ENCODE measurements around the gene RDX.
A peak's percentile ranks its signal among the peaks of the same experiment; 100 is the strongest.
"Not testable (repeated sequence)": the region's sequence is repeated elsewhere in the genome, so short reads cannot be mapped to it uniquely, and the experiment has no call there.

RDX gene

DNA sequence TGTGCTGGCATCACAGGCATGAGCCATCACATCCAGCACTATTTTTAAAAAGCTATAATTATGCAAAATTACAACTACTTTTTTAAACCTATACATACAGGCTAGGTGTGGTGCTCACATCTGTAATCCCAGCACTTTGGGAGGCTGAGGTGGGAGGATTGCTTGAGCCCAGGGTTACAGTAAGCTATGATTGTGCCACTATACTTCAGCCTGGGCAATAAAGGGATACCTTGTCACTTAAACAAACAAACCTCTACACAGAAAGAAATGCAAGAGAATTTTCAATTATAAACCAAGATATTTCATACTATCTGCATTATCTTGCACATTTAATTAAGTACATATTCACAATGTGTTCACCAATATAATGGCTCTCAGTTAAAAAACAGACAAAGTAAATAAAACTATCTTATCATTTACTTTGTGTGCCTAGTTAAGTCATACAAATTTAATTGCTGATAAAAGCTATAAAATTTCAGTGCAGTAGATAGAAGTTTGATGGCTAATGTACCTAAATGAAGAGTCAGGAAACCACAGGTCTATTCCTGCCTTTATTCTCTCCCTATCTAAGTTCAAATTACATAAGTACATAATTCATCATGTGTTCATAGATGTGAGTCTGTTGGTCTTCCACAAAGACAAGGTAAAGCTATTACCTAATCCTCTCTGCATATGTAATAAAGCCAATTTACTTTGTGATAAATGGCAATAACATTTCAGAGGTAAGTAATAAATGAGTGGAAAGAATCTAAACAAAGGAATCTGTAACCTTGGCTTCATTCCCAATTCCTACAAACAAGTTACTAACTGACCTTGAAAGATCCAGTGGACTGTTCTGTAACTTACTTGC, 9.0 kb upstream of the RDX start:
- DNase-seq (ENCODE audit: low spot score), result no peak

DNA sequence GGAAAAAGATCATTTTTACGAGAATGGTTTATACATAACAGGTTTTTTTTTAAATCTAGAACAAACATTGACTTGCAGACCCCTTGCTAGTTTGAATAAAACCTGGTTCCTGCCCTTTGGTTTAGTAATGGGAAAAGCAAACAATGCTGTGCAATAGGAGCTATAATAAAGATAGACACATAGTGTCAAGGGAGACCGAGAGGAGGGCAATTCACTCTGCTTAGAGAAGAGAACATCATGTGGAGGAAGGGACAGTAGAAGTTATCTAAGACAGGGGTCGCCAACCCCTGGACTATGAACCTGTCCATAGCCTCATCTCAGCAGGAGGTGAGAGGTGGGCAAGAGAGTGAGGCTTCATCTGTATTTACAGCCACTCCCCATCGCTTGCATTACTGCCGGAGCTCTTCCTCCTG, 7.0 kb upstream of the RDX start:
- no peak for DNase-seq (ENCODE audit: low spot score)

DNA sequence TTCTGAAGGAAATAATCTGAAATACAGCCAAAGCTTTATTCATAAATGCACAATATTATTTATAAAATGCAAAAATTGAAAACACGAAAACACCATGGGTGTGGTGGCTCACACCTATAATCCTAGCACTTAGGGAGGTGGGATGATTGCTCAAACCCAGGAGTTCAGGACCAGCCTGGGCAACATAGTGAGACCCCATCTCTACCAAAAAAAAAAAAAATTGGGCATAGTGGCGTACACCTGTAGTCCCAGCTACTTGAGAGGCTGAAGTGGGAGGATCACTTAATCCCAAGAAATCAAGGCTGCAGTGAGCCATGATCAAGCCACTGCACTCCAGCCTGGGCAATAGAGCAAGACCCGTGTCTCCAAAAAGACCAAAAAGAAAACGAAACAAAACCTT, 5.2 kb upstream of the RDX start:
- DNase-seq (ENCODE audit: low spot score), result no peak

GRCh38 chr11:110301032-110301431, 4.6 kb upstream of the RDX start:
- no peak for DNase-seq (ENCODE audit: low spot score)

- DNase-seq (ENCODE audit: low spot score), result no peak
Measured at GRCh38 chr11:110299006-110299785, 2.8 kb upstream of the RDX start.

- DNase-seq (ENCODE audit: low spot score), result no peak
Measured at GRCh38 chr11:110298301-110298765, 1.9 kb upstream of the RDX start.

DNA sequence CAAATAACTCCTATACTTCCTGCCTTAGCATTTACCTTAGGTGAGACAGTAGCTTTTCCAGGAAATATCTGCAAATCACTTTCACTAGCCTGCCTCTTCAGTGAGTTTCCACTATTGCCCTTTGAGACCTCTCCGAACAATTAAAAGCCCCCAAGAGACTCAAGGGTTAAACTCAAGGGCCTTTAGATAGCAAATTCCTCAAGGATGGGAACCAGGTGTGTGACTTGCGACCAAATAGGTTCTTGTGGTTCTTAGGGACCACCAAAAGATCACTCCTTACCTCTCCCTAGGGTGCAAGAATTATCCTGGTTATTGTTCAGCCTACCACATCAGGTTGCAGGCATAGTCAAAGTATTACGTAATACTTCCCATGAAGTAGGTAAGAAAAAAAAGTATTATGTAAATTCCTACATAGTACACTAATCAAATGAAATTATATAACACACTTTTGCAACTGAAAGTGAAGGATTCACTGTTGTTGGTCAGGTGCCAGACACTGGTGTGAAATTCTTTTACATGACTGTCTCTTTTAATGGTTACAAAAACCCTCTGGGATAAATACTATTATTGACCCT, 1.4 kb upstream of the RDX start:
- no peak for DNase-seq (ENCODE audit: low spot score)

GRCh38 chr11:110297076-110297725, 787 bp upstream of the RDX start:
- DNase-seq (ENCODE audit: low spot score), result peak; percentile 28

DNA sequence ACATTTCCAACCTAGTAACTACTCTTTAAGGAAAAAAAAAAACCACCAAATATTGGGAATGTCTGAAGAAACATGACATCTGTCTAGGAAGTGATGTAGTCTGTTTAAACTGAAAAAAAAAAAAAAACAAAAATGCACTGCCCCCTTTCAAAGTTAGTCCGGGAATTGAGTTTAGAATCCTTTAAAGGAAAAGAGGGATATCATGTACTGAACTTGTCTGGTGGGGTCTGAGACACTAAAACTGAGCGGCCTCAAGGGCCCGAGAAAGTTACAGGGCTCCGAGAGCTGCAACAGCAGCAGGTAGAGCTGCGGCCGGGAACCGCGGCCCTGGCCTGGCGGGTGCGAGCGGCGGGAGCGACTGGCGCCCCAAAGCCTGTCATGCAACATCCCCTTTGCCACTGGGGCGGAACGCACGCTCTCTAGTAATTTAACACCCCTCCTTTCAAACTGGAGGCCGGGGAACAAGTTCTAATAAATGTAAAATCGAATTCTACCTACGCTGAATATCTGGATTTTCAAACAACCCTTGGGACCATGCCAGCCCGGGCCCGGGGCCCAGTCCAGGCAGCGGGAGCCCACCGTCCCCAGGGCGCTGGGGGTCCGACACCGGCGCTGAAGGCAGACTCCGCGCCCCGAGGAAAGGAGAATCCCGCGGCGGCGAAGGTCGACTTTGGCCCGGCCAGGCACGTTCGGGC, 736 bp downstream of the RDX start:
- DNase-seq (ENCODE audit: low spot score), result peak; percentile 54

DNA sequence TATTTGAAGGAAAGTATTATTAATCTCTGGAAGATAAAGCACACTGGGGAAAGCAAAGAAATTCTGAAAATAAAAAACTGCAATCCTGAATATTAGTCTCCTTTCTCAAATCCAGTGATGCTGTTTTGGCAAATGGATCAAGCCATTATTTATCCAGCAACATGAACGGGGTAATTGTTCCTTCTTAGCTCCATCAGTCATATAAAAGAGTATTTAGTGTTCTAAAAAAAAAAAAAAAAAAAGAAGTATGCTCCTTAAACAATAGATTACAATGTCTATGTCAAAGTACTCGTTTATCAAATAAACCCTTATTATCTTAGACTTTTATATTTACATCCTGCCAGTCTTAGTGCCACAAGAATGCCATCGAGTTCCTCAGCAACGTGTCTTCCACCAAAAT, 1.3 kb downstream of the RDX start:
- DNase-seq (ENCODE audit: low spot score), result peak; percentile 91

- peak; percentile 75 for DNase-seq (ENCODE audit: low spot score)
Measured at GRCh38 chr11:110294509-110294908, 1.9 kb downstream of the RDX start.

DNA sequence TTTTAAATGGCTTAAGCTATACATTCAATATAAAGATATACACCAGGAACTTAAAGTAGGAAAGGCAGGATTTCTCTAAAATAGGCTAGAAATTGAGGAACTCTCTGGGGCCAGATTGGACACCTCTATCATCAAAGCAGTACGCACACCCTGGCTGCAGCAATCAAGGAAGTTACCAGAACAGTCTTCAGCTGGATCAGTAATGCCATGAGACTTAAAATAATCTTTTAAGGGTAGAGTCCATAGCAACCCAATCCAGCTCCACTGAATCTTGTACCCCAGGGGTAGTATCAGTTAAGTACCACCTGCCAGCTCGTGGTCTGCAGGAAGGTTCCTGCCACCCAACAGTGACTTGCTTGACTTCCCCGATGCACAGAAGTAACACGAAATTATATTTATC, 3.0 kb downstream of the RDX start:
- DNase-seq (ENCODE audit: low spot score), result peak; percentile 29

- DNase-seq (ENCODE audit: low spot score), result not testable (repeated sequence)
Measured at GRCh38 chr11:110292146-110292545, 4.3 kb downstream of the RDX start.

GRCh38 chr11:110290591-110291334, 5.7 kb downstream of the RDX start:
- no peak for DNase-seq (ENCODE audit: low spot score)

DNA sequence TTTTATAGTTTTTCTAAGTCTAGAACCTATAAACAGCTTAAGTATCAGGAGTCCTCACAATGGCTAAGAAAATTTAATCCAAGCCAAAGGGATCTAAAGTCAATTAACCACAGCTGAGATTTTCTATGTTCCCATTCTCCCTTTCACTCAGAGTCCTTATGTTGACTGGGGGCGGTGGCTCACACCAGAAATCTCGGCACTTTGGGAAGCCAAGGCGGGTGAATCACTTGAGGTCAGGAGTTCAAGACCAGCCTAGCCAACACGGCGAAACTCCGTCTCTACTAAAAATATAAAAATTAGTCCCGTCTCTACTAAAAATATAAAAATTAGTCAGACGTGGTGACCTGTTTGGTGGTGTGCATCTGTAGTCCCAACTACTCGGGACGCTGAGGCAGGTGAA, 6.9 kb downstream of the RDX start:
- no peak for DNase-seq (ENCODE audit: low spot score)

- DNase-seq (ENCODE audit: low spot score), result no peak
Measured at GRCh38 chr11:110287537-110287936, 8.9 kb downstream of the RDX start.

- DNase-seq (ENCODE audit: low spot score), result no peak
Measured at GRCh38 chr11:110286298-110287040, 9.9 kb downstream of the RDX start.

GRCh38 chr11:110283862-110284261, 12.6 kb downstream of the RDX start:
- no peak for DNase-seq (ENCODE audit: low spot score)

DNA sequence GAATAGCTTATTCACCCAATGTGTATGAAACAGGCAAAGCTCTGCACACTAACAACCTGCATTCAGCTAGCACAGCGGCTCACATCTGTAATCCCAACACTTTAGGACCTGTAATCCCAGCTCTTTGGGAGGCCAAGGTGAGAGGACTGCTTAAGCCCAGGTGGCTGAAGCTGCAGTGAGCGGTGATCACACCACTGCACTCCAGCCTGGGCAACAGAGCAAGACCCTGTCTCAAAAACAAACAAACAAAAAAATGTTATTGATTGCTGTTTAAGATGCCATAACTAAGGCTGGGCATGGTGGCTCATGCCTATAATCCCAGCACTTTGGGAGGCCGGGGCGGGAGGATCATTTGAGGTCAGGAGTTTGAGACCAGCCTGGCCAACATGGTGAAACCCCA, 15.8 kb downstream of the RDX start:
- DNase-seq (ENCODE audit: low spot score), result not testable (repeated sequence)

DNA sequence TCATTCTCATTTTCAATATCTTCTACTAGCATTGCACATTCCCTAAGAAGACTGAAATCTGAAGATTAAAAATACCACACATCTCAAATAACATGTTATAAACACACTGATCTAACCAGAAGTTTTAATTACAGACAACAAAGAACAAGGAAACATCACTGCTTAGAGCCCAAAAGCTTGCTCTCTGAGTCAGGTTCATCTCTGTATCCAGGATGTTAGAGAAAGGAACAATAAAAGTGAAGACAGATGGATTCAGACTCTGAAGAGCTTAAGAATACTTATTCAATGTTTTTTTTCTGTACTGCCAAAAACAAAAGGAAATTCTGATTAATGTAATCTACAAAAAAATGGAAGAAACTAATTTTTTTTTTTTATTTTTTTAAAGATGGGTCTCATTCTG, 16.5 kb downstream of the RDX start:
- no peak for DNase-seq (ENCODE audit: low spot score)

Data from pons (tissue), 1 donor.